Ishikawa (cell line): Measurements from ENCODE around the gene ITPR1.

Experiments
- EP300 ChIP-seq: IDR thresholded peaks from 2 replicates; pipeline ENCODE4 v1.6.1; 2012; ENCODE audit warnings: borderline replicate concordance
- RAD21 ChIP-seq: IDR thresholded peaks from 2 replicates; pipeline ENCODE4 v1.6.1; 2012; ENCODE audit warnings: low read depth
- REST ChIP-seq: IDR thresholded peaks from 2 replicates; pipeline ENCODE4 v1.6.1; 2012; ENCODE audit warnings: low read depth, mild to moderate bottlenecking
- TAF1 ChIP-seq: IDR thresholded peaks from 2 replicates; pipeline ENCODE4 v1.6.1; 2012; ENCODE audit warnings: low read depth, mild to moderate bottlenecking

GRCh38 chr3:4684117-4684516, 191.0 kb downstream of the ITPR1 start:
- TF ChIP-seq TAF1 = no peak
- no peak for TF ChIP-seq REST
- TF ChIP-seq EP300 = no peak
- TF ChIP-seq RAD21 = no peak
